ENCODE measurements around the gene TTC7B. TPM values are rescaled to one million over a fixed set of nuclear protein-coding genes. Genes with fewer than 3 reads are reported as not detected.

Gene TTC7B
- total and polyA plus RNA-seq, 7 donors: 18.9 to 97.0 (median 59.0) TPM

GRCh38 chr14:90621201-90621600 is 195.0 kb downstream of the TTC7B start:
- Histone ChIP-seq H3K36me3 (ENCODE audit: insufficient read depth in 1 of 2, low read depth in 1 of 2) (peaks cover 0 to 14% of the 10 kb centered on the region in 2 donors), H3K9me3 (no peaks in the 10 kb centered on the region), H3K4me1 (peaks cover 22% of the 10 kb centered on the region), H3K27ac (no peak overlapping the region), H3K27me3 (ENCODE audit: insufficient read depth in 3 of 3, low read length in 2 of 3) (no peaks in the 10 kb centered on the region), H3K4me3 (no peak overlapping the region)
- 97 to 98% (median 97%) methylated on average over 32 of the region's 32 CpGs for WGBS, 3 donors
- DNase-seq: no peak
- no peak for ATAC-seq
- intact Hi-C loops (cut with DNase I): no loop called here
- TF ChIP-seq CTCF (IDR thresholded peaks at IDR 0.05): no peak

- DNase-seq (no peak), ATAC-seq (no peak)
- H3K4me3 ChIP-seq: no peak overlapping the region
- WGBS, 3 donors: 84 to 89% (median 86%) methylated on average over 7 of the region's 7 CpGs
- no peaks in the 10 kb centered on the region for H3K9me3 ChIP-seq
- intact Hi-C loops (cut with DNase I): no loop called here
- peaks cover 0 to 14% of the 10 kb centered on the region in 2 donors for H3K36me3 ChIP-seq (ENCODE audit: insufficient read depth in 1 of 2, low read depth in 1 of 2)
- H3K27me3 ChIP-seq (ENCODE audit: insufficient read depth in 3 of 3, low read length in 2 of 3): no peaks in the 10 kb centered on the region
- H3K27ac ChIP-seq: no peak overlapping the region
- peaks cover 19% of the 10 kb centered on the region for H3K4me1 ChIP-seq
- TF ChIP-seq CTCF (IDR thresholded peaks at IDR 0.05): no peak
Measured at GRCh38 chr14:90620568-90621077, 195.6 kb downstream of the TTC7B start.

- Histone ChIP-seq H3K4me3 (no peak overlapping the region), H3K9me3 (no peaks in the 10 kb centered on the region), H3K4me1 (peaks cover 24% of the 10 kb centered on the region), H3K27me3 (ENCODE audit: insufficient read depth in 3 of 3, low read length in 2 of 3) (no peaks in the 10 kb centered on the region), H3K36me3 (ENCODE audit: insufficient read depth in 1 of 2, low read depth in 1 of 2) (peaks cover 0 to 14% of the 10 kb centered on the region in 2 donors), H3K27ac (no peak overlapping the region)
- ATAC-seq: no peak
- 96 to 98% (median 97%) methylated on average over 8 of the region's 8 CpGs for WGBS, 3 donors
- TF ChIP-seq CTCF (IDR thresholded peaks at IDR 0.05): no peak
- intact Hi-C loops (cut with DNase I): no loop called here
- no peak for DNase-seq
Measured at GRCh38 chr14:90619911-90620310, 196.3 kb downstream of the TTC7B start.

- Histone ChIP-seq H3K36me3 (ENCODE audit: insufficient read depth in 1 of 2, low read depth in 1 of 2) (peaks cover 0 to 14% of the 10 kb centered on the region in 2 donors), H3K27me3 (ENCODE audit: insufficient read depth in 3 of 3, low read length in 2 of 3) (no peaks in the 10 kb centered on the region), H3K4me3 (no peak overlapping the region), H3K4me1 (peaks cover 17% of the 10 kb centered on the region), H3K27ac (no peak overlapping the region), H3K9me3 (no peaks in the 10 kb centered on the region)
- WGBS, 3 donors: 83 to 92% (median 90%) methylated on average over 7 of the region's 7 CpGs
- TF ChIP-seq CTCF (IDR thresholded peaks at IDR 0.05): no peak
- no peak for DNase-seq
- no peak for ATAC-seq
- intact Hi-C loops (cut with DNase I): no loop called here
Measured at GRCh38 chr14:90617961-90618360, 198.3 kb downstream of the TTC7B start.

- intact Hi-C loops (cut with DNase I): no loop called here
- Histone ChIP-seq H3K27ac (no peak overlapping the region), H3K4me3 (no peak overlapping the region), H3K4me1 (peaks cover 27% of the 10 kb centered on the region), H3K9me3 (no peaks in the 10 kb centered on the region), H3K36me3 (ENCODE audit: insufficient read depth in 1 of 2, low read depth in 1 of 2) (peaks cover 0 to 14% of the 10 kb centered on the region in 2 donors), H3K27me3 (ENCODE audit: insufficient read depth in 3 of 3, low read length in 2 of 3) (no peaks in the 10 kb centered on the region)
- TF ChIP-seq CTCF (IDR thresholded peaks at IDR 0.05): no peak
- DNase-seq (no peak), ATAC-seq (no peak)
- 63 to 82% (median 69%) methylated on average over 7 of the region's 7 CpGs for WGBS, 3 donors
Measured at GRCh38 chr14:90616881-90617280, 199.3 kb downstream of the TTC7B start.

Measured in psoas muscle (tissue), 8 donors.